ENCODE measurements around the gene RIOK1.

- TF ChIP-seq CTCF (IDR thresholded peaks at IDR 0.05; ENCODE audit: low read length), result no peak
- no peak for TF ChIP-seq EZH2 (optimal IDR thresholded peaks at IDR 0.05; ENCODE audit: low read depth, low read length)
These were observed 57.2 kb downstream of the RIOK1 start for GRCh38 chr6:7446619-7447325.

All from MM.1S (cell line).